ENCODE results near the gene BCLAF1.

- TF ChIP-seq CTCF (IDR thresholded peaks at IDR 0.05) (no peak), POLR2A (IDR thresholded peaks at IDR 0.05) (no peak)
Measured at GRCh38 chr6:136309171-136309570, 19.5 kb upstream of the BCLAF1 start.
